ENCODE results near the gene HHAT. TPM values are rescaled to one million over a fixed set of nuclear protein-coding genes. Genes with fewer than 3 reads are reported as not detected.

The HHAT gene
- total and polyA plus RNA-seq, 8 donors = under 0.01 to 5.8 (median 1.6) TPM

- peaks cover 13 to 22% (median 18%) of the 10 kb centered on the region in 4 donors for H3K4me1 ChIP-seq
- DNase-seq = no peak
- no peak for TF ChIP-seq POLR2AphosphoS5 (IDR thresholded peaks at IDR 0.05)
- no peak for TF ChIP-seq POLR2A (IDR thresholded peaks at IDR 0.05)
- TF ChIP-seq, protein P1, sequence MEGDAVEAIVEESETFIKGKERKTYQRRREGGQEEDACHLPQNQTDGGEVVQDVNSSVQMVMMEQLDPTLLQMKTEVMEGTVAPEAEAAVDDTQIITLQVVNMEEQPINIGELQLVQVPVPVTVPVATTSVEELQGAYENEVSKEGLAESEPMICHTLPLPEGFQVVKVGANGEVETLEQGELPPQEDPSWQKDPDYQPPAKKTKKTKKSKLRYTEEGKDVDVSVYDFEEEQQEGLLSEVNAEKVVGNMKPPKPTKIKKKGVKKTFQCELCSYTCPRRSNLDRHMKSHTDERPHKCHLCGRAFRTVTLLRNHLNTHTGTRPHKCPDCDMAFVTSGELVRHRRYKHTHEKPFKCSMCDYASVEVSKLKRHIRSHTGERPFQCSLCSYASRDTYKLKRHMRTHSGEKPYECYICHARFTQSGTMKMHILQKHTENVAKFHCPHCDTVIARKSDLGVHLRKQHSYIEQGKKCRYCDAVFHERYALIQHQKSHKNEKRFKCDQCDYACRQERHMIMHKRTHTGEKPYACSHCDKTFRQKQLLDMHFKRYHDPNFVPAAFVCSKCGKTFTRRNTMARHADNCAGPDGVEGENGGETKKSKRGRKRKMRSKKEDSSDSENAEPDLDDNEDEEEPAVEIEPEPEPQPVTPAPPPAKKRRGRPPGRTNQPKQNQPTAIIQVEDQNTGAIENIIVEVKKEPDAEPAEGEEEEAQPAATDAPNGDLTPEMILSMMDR (IDR thresholded peaks at IDR 0.05) = no peak
- H3K4me3 ChIP-seq = no peak overlapping the region
- no peaks in the 10 kb centered on the region for H3K27me3 ChIP-seq
- no peaks in the 10 kb centered on the region for H3K36me3 ChIP-seq
- intact Hi-C loops (cut with DNase I; ENCODE audit: low total_unique reads) = no loop called here
- WGBS, 5 donors = 84 to 87% (median 85%) methylated on average over 7 of the region's 7 CpGs
- H3K9me3 ChIP-seq = no peaks in the 10 kb centered on the region
- H3K27ac ChIP-seq = no peak overlapping the region
Measured at GRCh38 chr1:210332233-210332632, 3.5 kb downstream of the HHAT start.

DNA sequence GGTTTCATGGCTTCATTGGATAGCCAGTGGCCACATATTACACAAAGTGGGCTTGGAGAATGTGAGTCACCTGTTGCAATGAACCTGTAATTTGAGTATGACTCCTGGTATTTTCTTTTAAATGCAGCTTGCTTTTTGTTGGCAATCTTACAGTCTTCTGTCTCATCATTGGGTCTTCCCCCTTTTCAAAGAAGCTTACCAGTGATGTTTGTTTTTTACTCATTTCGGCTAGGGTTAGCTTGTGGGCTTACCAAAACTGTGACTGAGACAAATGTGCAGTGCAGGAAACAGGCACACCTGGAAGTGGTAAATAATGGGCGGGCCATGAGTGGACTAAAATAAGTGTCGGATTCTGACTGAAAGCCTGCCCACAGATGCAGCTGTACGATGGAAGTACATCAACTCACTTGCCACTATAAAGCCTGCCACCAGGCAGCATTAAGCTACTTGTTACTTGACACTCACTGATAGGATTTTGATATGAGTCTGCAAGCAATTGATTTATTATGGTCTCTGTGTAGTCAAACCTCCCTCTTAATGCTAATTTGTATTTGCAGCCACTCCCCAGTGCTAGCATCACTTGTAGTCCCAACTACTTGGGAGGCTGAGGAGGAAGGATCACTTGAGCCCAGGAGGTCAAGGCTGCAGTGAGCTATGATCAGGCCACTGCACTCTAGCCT lies 4.2 kb downstream of the HHAT start:
- TF ChIP-seq POLR2A (IDR thresholded peaks at IDR 0.05) = no peak
- TF ChIP-seq, protein P1 (IDR thresholded peaks at IDR 0.05) = no peak
- TF ChIP-seq POLR2AphosphoS5 (IDR thresholded peaks at IDR 0.05) = no peak
- TF ChIP-seq EP300 (IDR thresholded peaks at IDR 0.05) = no peak
- H3K27me3 ChIP-seq = no peaks in the 10 kb centered on the region
- intact Hi-C loops (cut with DNase I; ENCODE audit: low total_unique reads) = no loop called here

GRCh38 chr1:210335001-210335400 lies 6.3 kb downstream of the HHAT start:
- Histone ChIP-seq H3K4me3 (no peak overlapping the region), H3K4me1 (peaks cover 0 to 3% (median 1%) of the 10 kb centered on the region in 4 donors), H3K27me3 (no peaks in the 10 kb centered on the region), H3K36me3 (no peaks in the 10 kb centered on the region), H3K9me3 (no peaks in the 10 kb centered on the region), H3K27ac (no peak overlapping the region)
- intact Hi-C loops (cut with DNase I; ENCODE audit: low total_unique reads) = no loop called here
- 58 to 74% (median 68%) methylated on average over 2 of the region's 2 CpGs for WGBS, 5 donors
- TF ChIP-seq POLR2A (IDR thresholded peaks at IDR 0.05) (no peak), POLR2AphosphoS5 (IDR thresholded peaks at IDR 0.05) (no peak), EP300 (IDR thresholded peaks at IDR 0.05) (no peak)
- TF ChIP-seq, protein P1 (IDR thresholded peaks at IDR 0.05) = no peak
- DNase-seq = no peak

More for the DNA sequence above, 4.2 kb downstream of the HHAT start:
- Histone ChIP-seq H3K36me3 (no peaks in the 10 kb centered on the region), H3K9me3 (no peaks in the 10 kb centered on the region), H3K4me3 (no peak overlapping the region), H3K27ac (no peak overlapping the region), H3K4me1 (peaks cover 13 to 19% (median 17%) of the 10 kb centered on the region in 4 donors)
- WGBS, 5 donors = 67 to 81% (median 74%) methylated on average over 4 of the region's 4 CpGs
- DNase-seq = no peak

GRCh38 chr1:210336362-210336761 lies 7.7 kb downstream of the HHAT start:
- Histone ChIP-seq H3K9me3 (no peaks in the 10 kb centered on the region), H3K4me3 (no peak overlapping the region), H3K27ac (no peak overlapping the region), H3K36me3 (no peaks in the 10 kb centered on the region), H3K27me3 (no peaks in the 10 kb centered on the region), H3K4me1 (peaks cover 0 to 9% (median 4%) of the 10 kb centered on the region in 4 donors)
- TF ChIP-seq POLR2A (IDR thresholded peaks at IDR 0.05) = no peak
- no peak for TF ChIP-seq POLR2AphosphoS5 (IDR thresholded peaks at IDR 0.05)
- TF ChIP-seq, protein P1 (IDR thresholded peaks at IDR 0.05) = no peak
- no peak for TF ChIP-seq EP300 (IDR thresholded peaks at IDR 0.05)
- intact Hi-C loops (cut with DNase I; ENCODE audit: low total_unique reads) = no loop called here
- 94 to 99% (median 96%) methylated on average over 2 of the region's 2 CpGs for WGBS, 5 donors
- DNase-seq = no peak

Data from stomach (tissue), 9 donors.